Upper lobe of left lung (tissue), 6 donors: ENCODE data around the gene HIVEP2. TPM values are rescaled to one million over a fixed set of nuclear protein-coding genes. Genes with fewer than 3 reads are reported as not detected.

Experiments
- ATAC-seq, 2 donors: fragments of 200-7000 bp; cut with Tn5 transposase; one replicate each; pipeline ENCODE4 v1.9.1; 2022; ENCODE audit warnings: mild to moderate bottlenecking in 2 of 2, moderate library complexity in 2 of 2; ENCODE audit not compliant: low FRiP score in 2 of 2
- DNase-seq, 2 donors: peaks; one replicate each; pipeline ENCODE4 v3.0.0-alpha.2; 2019 to 2020
- H3K27ac ChIP-seq, 4 donors: fragments of 200-600 bp; sonication (generic); one replicate each; pipeline ENCODE4 v1.5.1; 2016 to 2019
- H3K27me3 ChIP-seq, 4 donors: fragments of 200-600 bp; sonication (generic); one replicate each; pipeline ENCODE4 v1.5.1; 2017 to 2019
- H3K36me3 ChIP-seq, 4 donors: fragments of 200-600 bp; sonication (generic); one replicate each; pipeline ENCODE4 v1.5.1; 2016 to 2019
- H3K4me1 ChIP-seq, 4 donors: fragments of 200-600 bp; sonication (generic); one replicate each; pipeline ENCODE4 v1.5.1; 2018 to 2019
- H3K4me3 ChIP-seq, 4 donors: fragments of 200-600 bp; sonication (generic); one replicate each; pipeline ENCODE4 v1.5.1; 2017 to 2019; ENCODE audit warnings: mild to moderate bottlenecking in 2 of 4, moderate library complexity in 1 of 4
- H3K9me3 ChIP-seq, 4 donors: fragments of 200-600 bp; sonication (generic); one replicate each; pipeline ENCODE4 v1.5.1; 2018 to 2019
- CTCF ChIP-seq, 6 experiments: fragments of 450-650 bp in 4 of 6; fragments of 200-600 bp in 2 of 6; sonication (generic) in 2 of 6; IDR thresholded peaks; one replicate each; pipeline ENCODE4 v1.5.1; 2016 to 2019; ENCODE audit warnings: antibody characterized with exemption in 6 of 6
- EP300 ChIP-seq, 4 donors: sonication (generic); formaldehyde crosslinking; IDR thresholded peaks; one replicate each; pipeline ENCODE4 v1.5.1; 2017; ENCODE audit warnings: antibody characterized with exemption in 4 of 4, control low read depth in 2 of 4
- POLR2A ChIP-seq, 4 donors: fragments of 450-650 bp; IDR thresholded peaks; one replicate each; pipeline ENCODE4 v1.5.1; 2016 to 2017; ENCODE audit warnings: antibody characterized with exemption in 4 of 4, mild to moderate bottlenecking in 2 of 4
- POLR2AphosphoS5 ChIP-seq, 2 donors: sonication (generic); formaldehyde crosslinking; IDR thresholded peaks; one replicate each; pipeline ENCODE4 v1.5.1; 2017; ENCODE audit warnings: antibody characterized with exemption in 2 of 2
- WGBS, 2 donors: methylation state at CpG; one replicate each; pipeline ENCODE4 v1.1.5; 2017 to 2018; 5-methylcytosine and 5-hydroxymethylcytosine counted together
- total RNA-seq, 6 donors: library from RNA; depleted of rRNA in 4 of 6; stranded (reverse); fragments of >200 nt in 4 of 6; gene quantifications; one replicate each; pipeline versions ENCODE4 v1.1.0 to v1.2.1, GENCODE V29; 2016 to 2021
- donor health status: DM: no; HTN: no; CAD: no; lungs with moderate emphysema.
- donor health status: DM: no; HTN: yes; CAD: no; lungs with severe emphysema.

Gene HIVEP2
- total RNA-seq, 6 donors from 2014 or later: 10.4 to 32.5 (median 19.6) TPM

GRCh38 chr6:142716097-142716496 is 228.9 kb downstream of the HIVEP2 start:
- Histone ChIP-seq H3K4me1 (no peaks in the 10 kb centered on the region), H3K9me3 (peaks cover 0 to 6% (median 4%) of the 10 kb centered on the region in 4 donors), H3K27me3 (no peaks in the 10 kb centered on the region), H3K4me3 (no peak overlapping the region), H3K27ac (no peak overlapping the region), H3K36me3 (no peaks in the 10 kb centered on the region)
- TF ChIP-seq CTCF (IDR thresholded peaks at IDR 0.05) (no peak), POLR2AphosphoS5 (IDR thresholded peaks at IDR 0.05) (no peak), EP300 (IDR thresholded peaks at IDR 0.05) (no peak), POLR2A (IDR thresholded peaks at IDR 0.05) (no peak)
- WGBS, 2 donors: 64% methylated on average over 2 of the region's 2 CpGs
- DNase-seq (no peak), ATAC-seq (no peak)

- DNase-seq: no peak
- no peak for ATAC-seq
- Histone ChIP-seq H3K27ac (no peak overlapping the region), H3K27me3 (no peaks in the 10 kb centered on the region), H3K4me3 (no peak overlapping the region), H3K4me1 (no peaks in the 10 kb centered on the region), H3K36me3 (no peaks in the 10 kb centered on the region), H3K9me3 (peaks cover 0 to 6% (median 4%) of the 10 kb centered on the region in 4 donors)
- TF ChIP-seq POLR2A (IDR thresholded peaks at IDR 0.05): no peak
- no peak for TF ChIP-seq CTCF (IDR thresholded peaks at IDR 0.05)
- TF ChIP-seq POLR2AphosphoS5 (IDR thresholded peaks at IDR 0.05): no peak
- no peak for TF ChIP-seq EP300 (IDR thresholded peaks at IDR 0.05)
- 58 to 75% methylated on average over 7 of the region's 7 CpGs for WGBS, 2 donors
Observed at GRCh38 chr6:142714951-142715785, 229.8 kb downstream of the HIVEP2 start.

GRCh38 chr6:142713959-142714358 is 231.0 kb downstream of the HIVEP2 start:
- no peak for TF ChIP-seq EP300 (IDR thresholded peaks at IDR 0.05)
- no peak for TF ChIP-seq POLR2A (IDR thresholded peaks at IDR 0.05)
- TF ChIP-seq CTCF (IDR thresholded peaks at IDR 0.05): no peak
- TF ChIP-seq POLR2AphosphoS5 (IDR thresholded peaks at IDR 0.05): no peak
- Histone ChIP-seq H3K27ac (no peak overlapping the region), H3K27me3 (no peaks in the 10 kb centered on the region), H3K4me3 (no peak overlapping the region), H3K36me3 (no peaks in the 10 kb centered on the region), H3K9me3 (peaks cover 0 to 6% (median 4%) of the 10 kb centered on the region in 4 donors), H3K4me1 (no peaks in the 10 kb centered on the region)
- 86 to 91% methylated on average over 4 of the region's 4 CpGs for WGBS, 2 donors
- no peak for ATAC-seq
- DNase-seq: no peak

GRCh38 chr6:142712231-142712630 is 232.7 kb downstream of the HIVEP2 start:
- TF ChIP-seq EP300 (IDR thresholded peaks at IDR 0.05) (no peak), CTCF (IDR thresholded peaks at IDR 0.05) (no peak), POLR2AphosphoS5 (IDR thresholded peaks at IDR 0.05) (no peak), POLR2A (IDR thresholded peaks at IDR 0.05) (no peak)
- 89 to 97% methylated on average over 1 of the region's 1 CpG for WGBS, 2 donors
- Histone ChIP-seq H3K27ac (no peak overlapping the region), H3K36me3 (no peaks in the 10 kb centered on the region), H3K4me3 (no peak overlapping the region), H3K4me1 (peaks cover 0 to 2% (median 0%) of the 10 kb centered on the region in 4 donors), H3K9me3 (no peaks in the 10 kb centered on the region), H3K27me3 (no peaks in the 10 kb centered on the region)
- DNase-seq: no peak
- ATAC-seq: no peak

GRCh38 chr6:142708651-142709050 is 236.3 kb downstream of the HIVEP2 start:
- DNase-seq (no peak), ATAC-seq (no peak)
- Histone ChIP-seq H3K27me3 (no peaks in the 10 kb centered on the region), H3K27ac (no peak overlapping the region), H3K9me3 (no peaks in the 10 kb centered on the region), H3K4me3 (no peak overlapping the region), H3K36me3 (no peaks in the 10 kb centered on the region), H3K4me1 (peaks cover 0 to 15% (median 6%) of the 10 kb centered on the region in 4 donors)
- no peak for TF ChIP-seq POLR2A (IDR thresholded peaks at IDR 0.05)
- no peak for TF ChIP-seq EP300 (IDR thresholded peaks at IDR 0.05)
- no peak for TF ChIP-seq CTCF (IDR thresholded peaks at IDR 0.05)
- TF ChIP-seq POLR2AphosphoS5 (IDR thresholded peaks at IDR 0.05): no peak
- WGBS, 2 donors: 83 to 87% methylated on average over 2 of the region's 2 CpGs
